Measurements from ENCODE around the gene AADACL3. TPM values are rescaled to one million over a fixed set of nuclear protein-coding genes. Genes with fewer than 3 reads are reported as not detected.
A peak's percentile ranks its signal among the peaks of the same experiment; 100 is the strongest.
"Not testable (repeated sequence)": the region's sequence is repeated elsewhere in the genome, so short reads cannot be mapped to it uniquely, and the experiment has no call there.

The AADACL3 gene
- polyA plus RNA-seq, 1 of the 3 experiments (the other 2 are of a cell fraction), result not detected

- no peaks in the 10 kb centered on the region for H3K27me3 ChIP-seq (ENCODE audit: insufficient read depth)
- H3K4me3 ChIP-seq (ENCODE audit: low read depth in 2 of 2, low read length in 1 of 2), result no peak overlapping the region
- no peaks in the 10 kb centered on the region for H3K79me2 ChIP-seq (ENCODE audit: insufficient read depth)
- no peak overlapping the region for H2AFZ ChIP-seq (ENCODE audit: low read depth)
- no peaks in the 10 kb centered on the region for H3K36me3 ChIP-seq (replicated peaks in 1 of 2; ENCODE audit: control insufficient read depth in 1 of 2, insufficient read depth in 2 of 2, low read length in 1 of 2)
- no peaks in the 10 kb centered on the region for H3K9me3 ChIP-seq
- CTCF ChIA-PET, result no interaction called here
- no peak for TF ChIP-seq EZH2phosphoT487 (IDR thresholded peaks at IDR 0.05; ENCODE audit: borderline replicate concordance, low read depth)
- TF ChIP-seq EP300 (IDR thresholded peaks at IDR 0.05; ENCODE audit: borderline replicate concordance in 1 of 2, low read depth in 1 of 2, low read length in 1 of 2), result no peak
- TF ChIP-seq USF2 (IDR thresholded peaks at IDR 0.05; ENCODE audit: borderline replicate concordance, low read depth, low read length), result no peak
- no peak for TF ChIP-seq YY1 (IDR thresholded peaks at IDR 0.05; ENCODE audit: low read depth)
- no peak for TF ChIP-seq MXI1 (IDR thresholded peaks at IDR 0.05; ENCODE audit: low read depth, low read length)
- no peak for TF ChIP-seq TAF1 (IDR thresholded peaks at IDR 0.05; ENCODE audit: borderline replicate concordance, low read depth, low read length)
- H3K9me2 ChIP-seq, result no peaks in the 10 kb centered on the region
- POLR2A ChIA-PET, result no interaction called here
- no peaks in the 10 kb centered on the region for H3K4me1 ChIP-seq (ENCODE audit: control insufficient read depth in 1 of 2, insufficient read depth in 2 of 2, low read depth in 1 of 2, low read length in 1 of 2)
- H3K27ac ChIP-seq (ENCODE audit: low read depth in 2 of 2, low read length in 1 of 2), result no peak overlapping the region
- no peaks in the 10 kb centered on the region for H4K20me1 ChIP-seq (ENCODE audit: insufficient read depth)
- no peak overlapping the region for H3K4me2 ChIP-seq
- H3F3A ChIP-seq (replicated peaks; ENCODE audit: insufficient read depth), result no peaks in the 10 kb centered on the region
- WGBS (ENCODE audit: low lambda C conversion rate), result 0% methylated on average over 1 of the region's 1 CpG
- DNase-seq, result no peak
- H3K9ac ChIP-seq, result no peak overlapping the region
Measured at GRCh38 chr1:12730156-12730555, 14.2 kb downstream of the AADACL3 start.

GRCh38 chr1:12731084-12731483 lies 15.2 kb downstream of the AADACL3 start:
- CTCF ChIA-PET; H3K27me3 ChIP-seq (ENCODE audit: insufficient read depth); H3K79me2 ChIP-seq (ENCODE audit: insufficient read depth); H4K20me1 ChIP-seq (ENCODE audit: insufficient read depth); H3K27ac ChIP-seq (ENCODE audit: low read depth in 2 of 2, low read length in 1 of 2); H2AFZ ChIP-seq (ENCODE audit: low read depth); H3K36me3 ChIP-seq (replicated peaks in 1 of 2; ENCODE audit: control insufficient read depth in 1 of 2, insufficient read depth in 2 of 2, low read length in 1 of 2); H3F3A ChIP-seq (replicated peaks; ENCODE audit: insufficient read depth); H3K4me1 ChIP-seq (ENCODE audit: control insufficient read depth in 1 of 2, insufficient read depth in 2 of 2, low read depth in 1 of 2, low read length in 1 of 2); H3K9me2 ChIP-seq; H3K4me2 ChIP-seq; H3K9ac ChIP-seq; H3K4me3 ChIP-seq (ENCODE audit: low read depth in 2 of 2, low read length in 1 of 2); DNase-seq; H3K9me3 ChIP-seq; POLR2A ChIA-PET: not testable (repeated sequence)
- WGBS (ENCODE audit: low lambda C conversion rate), result 0% methylated on average over 2 of the region's 2 CpGs

GRCh38 chr1:12734651-12735050 lies 18.7 kb downstream of the AADACL3 start:
- Histone ChIP-seq H3K4me3 (ENCODE audit: low read depth in 2 of 2, low read length in 1 of 2) (no peak overlapping the region), H3K27ac (ENCODE audit: low read depth in 2 of 2, low read length in 1 of 2) (no peak overlapping the region), H2AFZ (ENCODE audit: low read depth) (no peak overlapping the region), H3K9me3 (no peaks in the 10 kb centered on the region), H3K4me1 (ENCODE audit: control insufficient read depth in 1 of 2, insufficient read depth in 2 of 2, low read depth in 1 of 2, low read length in 1 of 2) (no peaks in the 10 kb centered on the region), H3K79me2 (ENCODE audit: insufficient read depth) (no peaks in the 10 kb centered on the region), H3K27me3 (ENCODE audit: insufficient read depth) (no peaks in the 10 kb centered on the region), H3K9ac (no peak overlapping the region), H3K4me2 (no peak overlapping the region), H3K36me3 (replicated peaks in 1 of 2; ENCODE audit: control insufficient read depth in 1 of 2, insufficient read depth in 2 of 2, low read length in 1 of 2) (no peaks in the 10 kb centered on the region), H4K20me1 (ENCODE audit: insufficient read depth) (no peaks in the 10 kb centered on the region), H3K9me2 (no peaks in the 10 kb centered on the region), H3F3A (replicated peaks; ENCODE audit: insufficient read depth) (no peaks in the 10 kb centered on the region)
- CTCF ChIA-PET, result no interaction called here
- DNase-seq, result no peak
- no peak for TF ChIP-seq TAF1 (IDR thresholded peaks at IDR 0.05; ENCODE audit: borderline replicate concordance, low read depth, low read length)
- TF ChIP-seq GATA2 (CRISPR knock-in tag; IDR thresholded peaks at IDR 0.05), result peak; percentile 20; the same call in 1 of the 2 replicates
- no peak for TF ChIP-seq TEAD4 (IDR thresholded peaks at IDR 0.05; ENCODE audit: borderline replicate concordance, insufficient read depth)
- 2% methylated on average over 3 of the region's 3 CpGs for WGBS (ENCODE audit: low lambda C conversion rate)
- POLR2A ChIA-PET, result no interaction called here

All from SK-N-SH (cell line).